A204.1 (cell line): ENCODE measurements around the gene TDRD9.
A peak's percentile ranks its signal among the peaks of the same experiment; 100 is the strongest.

Experiments used
- FAIRE-seq: peaks from 2 replicates; lab custom pipeline; 2012; peaks lifted over from hg19 to GRCh38; lab: Jason Lieb, UNC

Gene TDRD9

GRCh38 chr14:104078031-104078455 lies 149.8 kb downstream of the TDRD9 start:
- peak; percentile 68 for FAIRE-seq

GRCh38 chr14:104080376-104081260 lies 152.4 kb downstream of the TDRD9 start:
- no peak for FAIRE-seq

GRCh38 chr14:104081261-104081835 lies 153.1 kb downstream of the TDRD9 start:
- no peak for FAIRE-seq

GRCh38 chr14:104081951-104082464 lies 153.8 kb downstream of the TDRD9 start:
- no peak for FAIRE-seq

GRCh38 chr14:104082807-104083206 lies 154.6 kb downstream of the TDRD9 start:
- no peak for FAIRE-seq

- FAIRE-seq, result no peak
Measured at GRCh38 chr14:104084251-104085002, 156.2 kb downstream of the TDRD9 start.

GRCh38 chr14:104085032-104085888 lies 157.0 kb downstream of the TDRD9 start, which contains the start of gene ASPG:
Gene ASPG (plus strand): TSS chr14:104085700. CDS start chr14:104085771, 71 bp downstream.
- FAIRE-seq, result no peak

GRCh38 chr14:104085889-104086201 lies 157.6 kb downstream of the TDRD9 start:
- FAIRE-seq, result no peak

- no peak for FAIRE-seq
Measured at GRCh38 chr14:104086210-104086660, 158.0 kb downstream of the TDRD9 start.

GRCh38 chr14:104086661-104087461 lies 158.6 kb downstream of the TDRD9 start:
- FAIRE-seq, result no peak

GRCh38 chr14:104087505-104087904 lies 159.2 kb downstream of the TDRD9 start:
- FAIRE-seq, result no peak

GRCh38 chr14:104087981-104088850 lies 160.0 kb downstream of the TDRD9 start:
- FAIRE-seq, result no peak

GRCh38 chr14:104090071-104090748 lies 162.0 kb downstream of the TDRD9 start:
- no peak for FAIRE-seq

- FAIRE-seq, result no peak
Measured at GRCh38 chr14:104091061-104091926, 163.0 kb downstream of the TDRD9 start.

- FAIRE-seq, result no peak
Measured at GRCh38 chr14:104091927-104092771, 163.9 kb downstream of the TDRD9 start.

GRCh38 chr14:104092931-104093365 lies 164.7 kb downstream of the TDRD9 start:
- no peak for FAIRE-seq

- FAIRE-seq, result no peak
Measured at GRCh38 chr14:104093366-104094055, 165.3 kb downstream of the TDRD9 start.
